NCI-H1105 treated with DMSO at 0.1 percent for 48 hours (cell line): Measurements from ENCODE around the gene SLC35G3.
"Not testable (repeated sequence)": the region's sequence is repeated elsewhere in the genome, so short reads cannot be mapped to it uniquely, and the experiment has no call there.

Experiments
- DNase-seq: peaks from one replicate; lab custom pipeline; 2025; lab: John Stamatoyannopoulos, UW

The SLC35G3 gene

DNA sequence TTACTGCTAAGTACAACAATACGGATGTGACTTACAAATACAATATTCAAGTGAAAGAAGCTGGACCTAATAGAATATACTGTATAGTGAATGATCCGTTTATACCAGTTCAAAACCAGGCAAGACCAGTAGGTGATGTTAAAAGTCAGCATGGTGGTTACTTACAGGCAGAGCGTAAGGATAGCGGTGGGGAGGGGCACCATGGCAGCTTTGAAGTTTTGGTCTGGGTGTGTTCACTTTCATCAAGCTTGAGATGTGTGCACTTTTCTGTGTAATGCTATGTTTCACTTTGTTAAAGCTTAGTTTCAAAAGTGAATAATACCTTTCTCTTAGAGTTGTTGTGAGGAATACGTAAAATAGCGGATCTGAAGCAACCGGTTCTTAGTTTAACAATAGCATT, 16.5 kb upstream of the SLC35G3 start:
- no peak for DNase-seq

DNA sequence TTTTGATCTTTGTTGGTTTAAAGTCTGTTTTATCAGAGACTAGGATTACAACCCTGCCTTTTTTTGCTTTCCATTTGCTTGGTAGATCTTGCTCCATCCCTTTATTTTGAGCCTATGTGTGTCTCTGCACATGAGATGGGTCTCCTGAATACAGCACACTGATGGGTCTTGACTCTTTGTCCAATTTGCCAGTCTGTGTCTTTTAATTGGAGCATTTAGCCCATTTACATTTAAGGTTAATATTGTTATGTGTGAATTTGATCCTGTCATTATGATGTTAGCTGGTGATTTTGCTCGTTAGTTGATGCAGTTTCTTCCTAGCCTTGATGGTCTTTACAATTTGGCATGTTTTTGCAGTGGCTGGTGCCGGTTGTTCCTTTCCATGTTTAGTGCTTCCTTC, 8.4 kb upstream of the SLC35G3 start:
- DNase-seq: not testable (repeated sequence)

DNA sequence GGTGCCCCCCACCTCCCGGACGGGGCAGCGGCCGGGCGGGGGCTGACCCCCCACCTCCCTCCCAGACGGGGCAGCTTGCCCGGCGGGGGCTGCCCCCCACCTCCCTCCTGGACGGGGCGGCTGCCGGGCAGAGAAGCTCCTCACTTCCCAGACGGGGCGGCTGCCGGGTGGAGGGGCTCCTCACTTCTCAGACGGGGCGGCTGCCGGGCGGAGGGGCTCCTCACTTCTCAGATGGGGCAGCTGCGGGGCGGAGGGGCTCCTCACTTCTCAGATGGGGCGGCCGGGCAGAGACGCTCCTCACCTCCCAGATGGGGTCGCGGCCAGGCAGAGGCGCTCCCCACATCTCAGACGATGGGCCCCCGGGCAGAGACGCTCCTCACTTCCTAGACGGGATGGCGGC, 869 bp upstream of the SLC35G3 start:
- DNase-seq: not testable (repeated sequence)

DNA sequence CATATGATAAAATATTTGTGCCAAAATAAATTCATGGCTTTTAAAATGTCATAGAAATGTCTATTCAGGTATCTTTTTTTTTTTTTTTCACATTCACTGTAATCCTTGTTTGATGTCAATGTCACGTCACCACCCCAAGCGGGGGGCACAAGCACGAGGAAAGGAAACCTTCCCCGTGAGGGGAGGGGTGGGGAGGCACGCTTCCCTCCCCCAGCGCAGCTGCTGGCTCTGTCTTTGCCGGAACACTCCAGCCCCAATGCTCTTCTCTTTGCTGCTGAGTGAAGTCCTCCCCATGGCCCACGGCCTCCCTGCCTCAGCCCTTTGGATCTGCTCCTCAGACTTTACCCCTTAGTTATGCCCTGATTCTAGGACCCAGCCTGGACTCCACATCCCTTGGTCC, 1.5 kb downstream of the SLC35G3 start:
- no peak for DNase-seq

DNA sequence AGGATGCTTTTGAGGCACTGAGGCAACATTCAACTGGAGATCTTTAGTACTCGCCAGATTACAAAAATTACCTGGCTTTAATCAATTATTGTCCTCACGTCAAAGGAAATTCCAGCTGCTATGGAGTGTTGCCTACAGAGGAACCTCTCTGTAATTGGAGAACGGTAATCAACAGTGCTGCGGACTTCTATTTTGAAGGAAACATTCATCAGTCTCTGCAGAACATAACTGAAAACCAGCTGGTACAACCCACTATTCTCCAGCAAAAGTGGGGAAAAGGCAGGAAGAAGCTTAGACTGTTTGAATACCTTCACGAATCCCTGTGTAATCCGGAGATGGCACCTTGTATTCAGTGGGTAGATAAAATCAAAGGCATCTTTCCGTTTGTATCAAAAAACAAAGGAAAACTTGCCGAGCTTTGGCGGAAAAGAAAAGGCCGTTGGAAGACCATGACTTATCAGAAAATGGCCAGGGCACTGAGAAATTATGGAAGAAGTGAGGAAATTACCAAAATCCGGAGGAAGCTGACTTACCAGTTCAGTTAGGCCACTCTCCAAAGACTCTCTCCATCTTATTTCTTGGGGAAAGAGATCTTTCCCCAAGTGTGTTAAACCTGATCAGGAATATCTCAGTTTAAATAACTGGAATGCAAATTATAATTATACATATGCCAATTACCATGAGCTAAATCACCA, 3.0 kb downstream of the SLC35G3 start:
- DNase-seq: no peak

DNA sequence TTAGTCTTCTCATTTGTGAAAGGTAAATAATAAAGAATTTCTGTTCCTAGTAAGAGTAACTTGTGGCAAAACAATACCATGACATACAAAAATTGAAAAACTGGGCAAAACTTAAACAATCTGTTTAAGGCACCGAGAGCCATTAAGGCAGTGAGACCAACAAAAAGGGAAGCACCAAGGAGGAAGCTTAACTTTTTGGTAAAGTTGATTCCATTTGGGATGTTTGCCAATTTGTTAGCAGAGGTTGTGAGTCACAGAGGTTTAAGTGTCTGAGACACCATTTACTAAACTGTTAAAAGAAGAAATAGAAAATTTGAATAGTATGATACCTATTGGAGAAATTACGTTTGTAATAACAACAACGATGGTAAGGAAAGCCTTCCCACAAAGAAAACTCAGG, 4.9 kb downstream of the SLC35G3 start:
- DNase-seq: no peak

DNA sequence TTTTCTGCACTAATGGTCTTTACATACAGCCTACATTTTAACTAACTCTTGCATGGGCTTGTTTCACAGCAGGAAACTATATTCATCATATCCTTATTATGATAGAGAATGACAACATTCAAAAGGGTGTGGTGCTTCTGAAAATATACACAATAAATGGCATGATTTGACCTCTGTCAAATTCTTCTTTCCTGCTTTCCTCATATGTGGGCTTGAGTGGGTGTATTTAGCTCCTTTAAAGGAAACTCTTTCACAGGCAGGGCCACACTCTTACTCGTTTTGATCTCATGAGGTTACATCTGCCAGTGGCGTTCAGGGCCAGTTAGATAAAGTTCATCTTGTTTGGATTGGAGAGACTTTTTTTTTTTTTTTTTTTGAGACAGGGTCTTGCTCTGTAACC, 6.1 kb downstream of the SLC35G3 start:
- DNase-seq: no peak

DNA sequence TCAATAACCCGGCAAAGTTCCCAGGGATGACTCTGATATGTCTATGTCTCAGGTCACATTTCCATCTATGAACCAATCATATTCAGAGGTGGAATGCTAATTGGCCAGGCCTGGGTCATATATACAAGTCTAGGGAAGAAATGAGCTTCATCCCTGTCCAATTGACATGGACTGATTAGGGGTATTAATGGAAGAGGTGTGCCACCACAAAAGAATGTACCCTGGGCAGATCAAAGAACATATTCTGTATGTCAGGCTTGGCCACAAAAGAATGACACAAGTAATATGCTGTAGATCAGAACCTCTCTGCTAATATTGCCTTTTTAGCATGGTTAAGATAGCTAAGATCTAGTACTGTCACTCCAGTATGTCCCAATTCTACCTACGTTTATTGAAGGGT, 6.7 kb downstream of the SLC35G3 start:
- DNase-seq: no peak

DNA sequence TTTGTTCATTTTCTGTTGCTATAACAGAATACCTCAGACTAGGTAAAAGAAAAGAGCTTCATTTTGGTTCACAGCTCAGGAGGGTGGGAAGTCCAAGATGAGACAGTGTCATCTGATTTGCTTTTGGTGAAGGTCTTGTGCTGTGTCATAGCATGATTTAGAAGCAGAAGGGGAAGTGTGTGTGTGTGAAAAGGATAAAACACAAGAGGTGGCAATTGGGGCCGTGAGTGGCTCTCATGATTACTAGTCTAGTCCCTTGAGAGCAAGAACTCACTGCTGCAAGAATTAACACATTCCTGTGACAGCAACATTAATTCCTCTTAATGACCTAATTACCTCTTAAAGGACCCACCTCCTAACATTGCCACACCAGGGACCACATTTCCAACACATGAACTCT, 8.3 kb downstream of the SLC35G3 start:
- no peak for DNase-seq

DNA sequence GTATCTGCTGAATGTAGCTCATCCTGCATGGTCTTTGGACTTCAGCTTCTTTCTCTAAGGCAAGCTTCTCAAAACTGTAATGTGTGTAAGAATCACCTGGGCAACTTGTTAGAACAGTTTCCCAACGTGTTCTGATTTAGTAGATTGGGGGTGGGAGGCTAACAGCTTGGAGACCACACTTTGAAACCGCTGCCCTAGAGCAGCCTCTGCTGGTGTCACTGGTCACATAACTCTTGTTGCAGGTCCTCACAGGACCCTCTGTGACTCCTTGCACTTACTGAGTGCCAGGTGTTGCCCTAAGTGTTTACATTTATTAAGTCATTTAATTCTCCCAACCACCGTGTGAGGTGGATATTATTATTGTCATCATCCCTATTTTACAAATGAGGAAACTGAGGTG, 9.9 kb downstream of the SLC35G3 start:
- no peak for DNase-seq

DNA sequence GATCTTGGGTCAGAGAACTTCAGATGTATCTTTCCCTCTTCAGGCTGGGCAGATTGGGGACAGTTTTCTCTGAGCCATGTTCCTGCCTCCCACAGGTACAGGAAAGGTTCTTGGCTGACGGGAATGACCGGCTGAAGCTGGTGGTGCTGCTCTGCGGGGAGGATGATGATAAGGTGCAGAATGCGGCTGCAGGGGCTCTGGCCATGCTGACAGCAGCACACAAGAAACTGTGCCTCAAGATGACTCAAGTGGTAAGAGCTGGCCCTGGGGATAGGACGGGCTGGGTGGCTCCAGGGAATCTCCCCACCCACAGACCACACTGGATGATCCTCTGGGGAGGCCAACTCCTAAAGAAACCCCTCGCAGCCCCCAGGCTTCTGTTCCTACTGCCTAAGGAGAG, 10.9 kb downstream of the SLC35G3 start:
- no peak for DNase-seq

DNA sequence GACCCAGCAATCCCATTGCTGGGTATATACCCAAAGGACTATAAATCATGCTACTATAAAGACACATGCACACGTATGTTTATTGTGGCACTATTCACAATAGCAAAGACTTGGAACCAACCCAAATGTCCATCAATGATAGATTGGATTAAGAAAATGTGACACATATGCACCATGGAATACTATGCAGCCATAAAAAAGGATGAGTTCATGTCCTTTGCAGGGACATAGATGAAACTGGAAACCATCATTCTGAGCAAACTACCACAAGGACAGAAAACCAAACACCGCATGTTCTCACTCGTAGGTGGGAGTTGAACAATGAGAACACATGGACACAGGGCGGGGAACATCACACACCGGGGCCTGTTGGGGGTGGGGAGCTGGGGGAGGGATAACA, 14.8 kb downstream of the SLC35G3 start:
- not testable (repeated sequence) for DNase-seq

DNA sequence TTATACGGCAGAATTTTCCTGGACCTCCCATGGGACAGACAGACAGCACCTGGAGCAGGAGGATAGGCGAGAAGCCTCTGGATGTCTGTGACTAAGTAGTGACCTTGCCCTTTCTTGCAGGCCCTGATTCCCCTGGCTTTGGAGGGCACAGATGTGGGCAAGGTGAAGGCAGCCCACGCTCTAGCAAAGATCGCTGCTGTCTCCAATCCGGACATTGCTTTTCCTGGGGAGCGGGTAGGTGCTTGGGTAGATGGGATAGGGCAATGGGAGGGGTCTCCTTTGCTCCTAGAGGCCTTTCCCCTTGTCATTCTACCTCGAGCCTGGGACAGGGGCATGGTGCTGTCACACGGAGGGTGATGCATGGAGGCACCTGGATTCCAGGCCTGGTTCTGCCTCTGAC, 17.3 kb downstream of the SLC35G3 start:
- no peak for DNase-seq

DNA sequence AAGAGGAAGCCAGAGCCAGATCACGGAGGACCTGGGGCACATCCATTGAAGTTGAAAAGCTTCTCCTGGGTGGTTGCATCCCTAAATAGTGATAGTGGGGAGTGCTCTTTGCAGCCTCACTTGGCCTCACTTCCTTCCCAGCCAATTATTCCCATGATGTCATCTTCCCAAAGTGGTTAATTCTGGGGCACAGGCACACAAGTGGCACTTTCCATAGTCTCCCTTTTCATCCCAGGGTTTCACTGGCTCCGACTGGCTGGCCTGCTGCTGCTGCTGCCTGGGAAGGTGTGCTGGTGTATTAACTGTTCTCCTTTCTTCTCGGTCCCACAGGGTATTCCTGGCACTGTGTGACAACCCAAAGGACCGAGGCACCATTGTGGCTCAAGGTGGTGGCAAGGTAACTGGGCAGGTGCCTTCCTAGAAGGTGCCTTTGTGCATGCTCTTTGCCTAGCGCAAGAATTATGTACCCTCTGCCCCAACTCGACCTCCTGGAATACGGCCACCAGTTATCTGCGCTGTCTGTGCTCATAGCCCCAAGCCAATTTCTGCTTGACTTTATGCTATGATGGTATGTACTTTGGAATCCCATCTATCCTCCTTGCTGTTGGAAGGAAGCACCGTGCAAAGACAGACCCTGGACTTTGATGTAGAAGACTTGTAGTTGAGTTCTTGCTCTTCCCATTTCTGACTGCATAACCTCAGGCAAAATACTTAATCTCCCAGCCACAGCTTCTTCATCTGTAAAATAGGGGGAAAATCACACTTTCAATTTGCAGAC, 18.4 kb downstream of the SLC35G3 start:
- no peak for DNase-seq

DNA sequence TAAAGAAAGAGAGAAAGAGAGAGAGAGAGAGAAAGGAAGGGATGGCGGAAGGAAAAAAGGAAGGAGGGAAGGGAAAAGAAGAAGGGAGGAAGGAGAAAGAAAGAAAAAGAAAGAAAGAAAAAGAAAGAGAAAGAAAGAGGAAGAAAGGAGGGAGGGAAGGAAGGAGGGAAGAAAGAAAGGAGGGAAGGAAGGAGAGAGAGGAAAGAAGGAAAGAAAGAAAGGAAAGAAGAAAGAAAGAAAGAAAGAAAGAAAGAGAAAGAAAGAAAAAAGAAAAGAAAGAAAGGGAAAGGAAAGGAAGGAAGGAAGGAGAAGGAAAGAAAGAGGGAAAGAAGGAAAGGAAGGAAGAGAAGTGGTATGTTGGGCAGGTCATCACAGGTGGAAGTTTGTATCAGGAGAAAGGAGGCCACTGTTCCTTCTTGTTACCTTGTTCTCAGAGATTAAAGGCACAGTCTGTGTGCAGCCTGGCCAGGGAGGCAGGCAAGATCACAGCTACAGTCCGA, 19.3 kb downstream of the SLC35G3 start:
- no peak for DNase-seq

DNA sequence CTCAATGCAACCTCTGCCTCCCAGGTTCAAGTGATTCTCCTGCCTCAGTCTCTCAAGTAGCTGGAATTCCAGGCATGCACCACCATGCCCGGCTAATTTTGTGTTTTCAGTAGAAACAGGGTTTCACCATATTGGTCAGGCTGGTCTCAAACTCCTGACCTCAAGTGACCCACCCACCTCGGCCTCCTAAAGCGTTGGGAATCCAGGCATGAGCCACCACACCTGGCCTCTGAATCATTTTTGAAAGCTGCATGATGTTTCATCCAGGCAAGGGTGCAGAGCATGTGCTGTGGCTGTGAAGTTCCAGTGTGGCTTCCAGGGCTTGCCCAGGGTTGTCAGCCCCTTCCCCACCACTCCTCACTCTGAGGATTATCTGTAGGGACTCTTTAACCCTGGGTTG, 21.9 kb downstream of the SLC35G3 start:
- DNase-seq: not testable (repeated sequence)

DNA sequence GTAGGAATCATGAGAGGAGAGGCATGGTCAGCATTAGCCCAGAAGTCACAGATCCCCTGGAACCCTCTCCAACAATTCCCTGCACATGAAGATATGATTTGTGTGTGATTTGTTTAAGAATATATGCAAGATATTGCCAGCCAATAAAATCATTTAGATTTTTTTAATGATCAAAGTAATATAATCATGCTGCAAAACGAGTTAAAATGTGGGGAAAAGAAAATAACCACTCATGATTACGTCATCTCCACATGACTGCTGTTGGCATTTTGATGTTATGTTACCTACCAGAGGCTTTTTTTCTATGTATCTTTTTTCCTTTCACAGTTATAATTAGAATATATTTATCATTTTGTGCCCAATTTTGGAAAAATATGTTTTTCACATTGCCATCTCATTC, 22.4 kb downstream of the SLC35G3 start:
- no peak for DNase-seq

DNA sequence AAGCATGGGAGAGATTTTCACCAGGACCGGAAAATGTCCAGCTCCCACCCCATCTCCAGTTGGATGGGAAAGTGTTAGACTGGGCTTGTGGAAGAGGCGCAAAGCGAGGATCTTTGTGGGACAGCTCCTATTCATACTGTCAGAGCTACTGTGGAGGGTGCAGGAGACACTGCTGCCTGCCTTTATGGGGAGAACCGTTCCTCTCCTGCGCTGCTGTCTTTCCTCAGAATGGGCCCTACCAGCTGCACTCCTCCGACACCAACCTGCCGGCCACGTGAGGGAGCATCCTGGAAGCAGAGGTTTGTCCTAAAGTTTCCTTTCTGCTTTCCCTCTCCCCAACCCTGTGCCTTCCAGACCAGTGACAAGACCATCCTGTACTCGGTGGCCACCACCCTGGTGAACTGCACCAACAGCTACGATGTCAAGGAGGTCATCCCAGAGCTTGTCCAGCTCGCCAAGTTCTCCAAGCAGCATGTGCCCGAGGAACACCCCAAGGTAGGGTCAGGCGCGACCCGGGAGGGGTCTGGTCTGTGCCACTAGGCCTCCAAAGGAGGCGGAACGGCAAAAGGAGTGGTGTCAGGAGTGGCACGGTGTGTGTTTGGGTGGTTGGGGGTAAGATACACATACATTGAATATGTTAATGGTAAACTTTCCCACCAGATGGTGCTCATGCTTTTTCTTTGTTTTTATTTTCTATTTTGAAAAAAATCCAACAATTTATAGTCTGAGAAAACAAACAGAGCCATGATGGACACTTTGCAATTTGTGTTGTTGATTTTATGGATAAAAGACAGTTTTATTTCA, 23.0 kb downstream of the SLC35G3 start:
- no peak for DNase-seq

DNA sequence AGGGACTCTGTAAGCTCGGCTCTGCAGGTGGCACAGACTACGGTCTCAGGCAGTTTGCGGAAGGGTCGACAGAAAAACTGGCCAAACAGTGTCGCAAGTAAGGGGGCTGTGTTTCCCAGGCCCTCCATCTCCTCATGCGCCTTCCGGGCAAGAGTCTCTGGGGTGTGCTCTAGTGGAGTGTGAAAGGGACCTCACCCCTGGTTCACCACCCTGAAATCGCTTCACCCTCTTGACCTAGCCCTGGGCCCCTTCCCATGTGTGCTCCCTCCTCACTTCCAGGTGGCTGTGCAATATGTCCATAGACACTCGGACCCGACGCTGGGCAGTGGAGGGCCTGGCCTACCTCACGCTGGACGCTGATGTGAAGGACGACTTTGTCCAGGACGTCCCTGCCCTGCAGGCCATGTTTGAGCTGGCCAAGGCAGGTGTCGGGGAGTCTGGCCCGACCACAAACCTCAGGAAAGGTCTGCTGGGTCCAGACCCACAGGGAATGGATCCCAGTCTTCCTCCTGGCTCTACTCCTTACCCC, 24.3 kb downstream of the SLC35G3 start:
- DNase-seq: no peak

DNA sequence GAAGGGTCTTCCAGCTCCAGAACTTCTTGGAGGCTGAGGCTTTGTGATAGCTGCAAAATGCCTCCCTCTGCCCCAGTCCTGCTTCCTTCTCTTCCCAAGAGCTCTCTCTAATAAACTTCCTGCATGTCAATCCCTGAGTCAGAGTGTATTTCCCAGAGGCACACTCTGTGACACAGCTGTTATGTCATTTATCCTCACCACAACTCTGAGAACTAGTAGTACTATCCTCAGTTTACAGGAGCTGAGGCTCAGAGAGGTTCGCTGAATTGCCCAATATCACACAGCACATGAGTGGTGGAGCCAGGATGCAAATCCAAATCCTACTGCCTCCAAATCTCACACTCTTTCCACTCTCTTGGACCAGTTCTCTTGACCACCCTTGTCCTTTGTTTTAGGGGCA, 26.5 kb downstream of the SLC35G3 start:
- no peak for DNase-seq

DNA sequence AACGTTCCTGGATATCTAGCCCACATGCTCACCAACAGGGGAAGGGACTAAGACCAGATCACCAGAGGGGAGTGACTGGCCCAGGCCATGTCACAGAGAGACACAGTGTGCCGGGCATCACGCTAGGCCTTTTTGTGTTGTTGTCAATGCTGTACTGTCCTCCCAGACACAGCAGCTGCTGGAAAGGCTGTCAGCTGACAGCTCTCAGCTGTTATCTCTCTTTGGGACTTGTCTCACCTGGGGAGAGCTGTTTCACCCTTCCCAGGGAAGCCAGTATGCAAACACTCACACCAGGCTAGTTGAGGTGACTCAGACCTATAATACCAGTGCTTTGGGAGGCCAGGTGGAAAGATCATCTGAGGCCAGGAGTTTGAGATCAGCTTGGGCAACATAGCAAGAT, 27.1 kb downstream of the SLC35G3 start:
- DNase-seq: no peak

DNA sequence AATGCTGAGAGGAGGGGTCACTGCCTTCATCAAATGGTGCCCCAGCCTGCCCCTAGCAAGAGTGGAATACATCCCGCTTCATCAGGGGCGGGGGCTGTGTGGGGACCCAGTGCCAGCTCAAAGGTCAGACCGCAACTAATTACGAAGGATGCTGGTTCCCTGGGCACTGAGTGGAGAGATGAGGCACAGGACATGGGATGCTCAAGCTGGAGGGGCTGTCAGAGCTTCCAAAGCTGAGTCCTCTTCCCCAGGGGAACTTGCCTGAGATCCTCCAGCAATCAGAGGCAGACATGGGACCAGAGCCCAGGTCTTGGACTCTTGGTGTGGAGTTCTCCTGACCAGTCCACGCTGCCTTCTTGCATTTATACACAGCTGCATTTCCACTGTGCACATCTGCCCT, 27.7 kb downstream of the SLC35G3 start:
- no peak for DNase-seq

DNA sequence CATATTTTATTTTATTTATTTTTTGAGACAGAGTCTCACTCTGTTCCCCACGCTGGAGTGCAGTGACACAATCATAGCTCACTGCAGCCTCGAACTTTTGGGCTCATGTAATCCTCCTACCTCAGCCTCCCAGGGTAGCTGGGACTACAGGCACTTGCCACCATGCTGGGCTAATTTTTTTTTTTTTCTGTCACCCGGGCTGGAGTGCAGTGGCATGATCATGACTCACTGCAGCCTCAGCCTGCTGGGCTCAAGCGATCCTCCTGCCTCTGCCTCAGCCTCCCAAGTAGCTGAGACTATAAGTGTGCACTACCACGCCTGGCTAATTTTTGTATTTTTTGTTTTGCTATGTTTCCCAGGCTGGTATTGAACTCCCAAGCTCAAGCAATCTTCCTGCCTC, 29.5 kb downstream of the SLC35G3 start:
- no peak for DNase-seq
